GM18498 (cell line): ENCODE results near the gene CCDC177.

Experiments used
- ATAC-seq: cut with Tn5 transposase; IDR thresholded peaks from one replicate; pipeline ENCODE4 v1.9.1; 2021; ENCODE audit warnings: mild to moderate bottlenecking, moderate library complexity; ENCODE audit not compliant: unreplicated experiment

The CCDC177 gene

DNA sequence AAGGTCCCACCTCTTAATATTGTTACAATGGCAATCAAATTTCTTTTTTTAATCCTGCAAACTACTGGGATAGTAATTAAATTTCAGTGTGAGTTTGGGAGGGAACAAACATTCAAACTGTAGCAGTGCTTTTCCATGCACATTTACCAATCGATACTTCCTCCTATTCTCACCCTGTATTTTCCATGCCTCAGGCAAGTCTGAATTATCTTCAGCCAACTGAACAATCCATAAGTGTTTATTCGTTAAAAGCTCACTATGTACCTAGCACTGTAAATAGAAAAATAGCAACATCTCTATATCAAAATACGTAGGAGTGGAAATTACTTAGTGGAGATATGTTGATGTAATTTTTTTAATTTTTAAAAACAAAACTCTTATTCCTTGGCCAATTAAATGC lies 43.5 kb downstream of the CCDC177 start:
- no peak for ATAC-seq

DNA sequence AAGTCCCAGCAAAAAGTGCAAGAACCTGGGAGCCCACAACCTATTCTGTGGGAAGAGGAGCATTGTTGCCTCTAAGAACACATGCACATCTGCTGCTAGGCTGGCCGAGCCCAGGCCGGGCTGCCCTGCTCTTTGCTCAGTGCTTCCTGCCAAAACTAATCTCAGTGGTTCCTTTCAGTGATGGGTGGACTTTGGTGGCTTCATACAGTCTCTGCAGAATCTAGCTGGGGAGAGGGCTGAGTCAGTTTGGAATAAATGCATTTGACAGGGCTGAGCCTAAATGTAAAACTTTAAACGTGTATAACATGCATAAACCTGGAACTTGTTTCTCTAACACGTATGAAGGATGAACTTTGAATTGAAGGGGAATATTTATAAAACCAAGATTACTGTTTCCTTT lies 44.6 kb downstream of the CCDC177 start:
- ATAC-seq: no peak

DNA sequence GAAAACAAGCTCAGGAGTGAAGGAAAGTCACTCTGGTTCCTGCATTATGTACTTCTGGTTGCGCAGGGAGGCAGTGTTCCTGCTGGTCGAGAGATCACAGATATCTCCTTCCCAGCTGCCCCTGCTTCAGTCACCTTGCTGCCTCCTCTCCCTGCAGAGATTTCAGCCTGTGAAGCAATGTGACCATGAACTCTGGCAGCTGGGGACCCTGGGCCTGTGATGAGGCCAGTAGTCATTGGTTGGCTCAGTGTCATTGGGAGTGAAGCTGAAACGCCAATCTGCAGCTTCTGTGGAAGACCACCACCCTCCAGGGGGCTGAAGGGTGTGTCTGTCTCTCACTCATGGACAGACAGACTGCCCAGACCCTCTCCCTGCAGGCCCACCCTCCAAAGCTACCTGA lies 45.1 kb downstream of the CCDC177 start:
- ATAC-seq: no peak

GRCh38 chr14:69528930-69529329 lies 45.7 kb downstream of the CCDC177 start:
- no peak for ATAC-seq

DNA sequence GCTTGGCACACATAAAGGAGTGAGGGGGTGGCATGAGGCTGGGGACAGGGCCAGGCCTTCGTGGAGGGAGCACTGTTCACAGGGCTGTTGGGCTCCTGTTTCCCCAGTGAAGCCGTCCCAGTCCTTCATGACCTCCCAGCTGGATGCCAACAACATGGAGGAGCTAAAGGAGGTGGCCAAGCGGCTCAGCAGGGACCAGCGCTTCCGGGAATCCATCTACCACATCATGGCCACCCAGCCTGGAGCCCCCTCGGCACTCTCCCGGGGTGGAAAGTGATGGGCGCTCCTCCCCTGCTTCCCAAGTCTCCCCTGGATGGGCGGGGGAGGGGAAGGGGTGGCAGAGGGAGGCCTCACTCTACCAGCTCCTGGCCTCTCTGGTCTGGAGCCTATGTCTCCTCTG lies 46.5 kb downstream of the CCDC177 start:
- no peak for ATAC-seq

- ATAC-seq: no peak
Observed at GRCh38 chr14:69527635-69528034, 47.0 kb downstream of the CCDC177 start.

DNA sequence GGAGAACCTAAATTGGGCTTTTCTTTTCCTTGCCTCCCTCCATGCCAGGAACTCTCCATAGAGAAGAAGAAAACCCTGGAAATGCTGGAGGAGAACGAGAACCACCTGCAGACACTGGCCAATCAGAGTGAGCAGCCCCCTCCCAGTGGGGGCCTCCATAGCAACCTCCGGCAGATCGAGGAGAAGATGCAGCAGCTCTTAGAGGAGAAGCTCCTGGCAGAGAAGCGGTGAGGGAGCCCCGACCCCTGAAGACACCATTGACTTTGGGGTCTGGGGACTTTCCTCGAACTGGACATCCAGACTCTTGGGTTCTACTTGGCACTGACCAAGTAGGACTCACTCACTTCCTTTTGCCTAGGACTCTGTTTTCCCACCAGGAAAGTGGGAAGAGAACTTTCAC lies 48.8 kb downstream of the CCDC177 start:
- ATAC-seq: no peak

- ATAC-seq: no peak
Observed at GRCh38 chr14:69522026-69522425, 52.6 kb downstream of the CCDC177 start.
